ENCODE results near the gene TBC1D23.

The TBC1D23 gene

DNA sequence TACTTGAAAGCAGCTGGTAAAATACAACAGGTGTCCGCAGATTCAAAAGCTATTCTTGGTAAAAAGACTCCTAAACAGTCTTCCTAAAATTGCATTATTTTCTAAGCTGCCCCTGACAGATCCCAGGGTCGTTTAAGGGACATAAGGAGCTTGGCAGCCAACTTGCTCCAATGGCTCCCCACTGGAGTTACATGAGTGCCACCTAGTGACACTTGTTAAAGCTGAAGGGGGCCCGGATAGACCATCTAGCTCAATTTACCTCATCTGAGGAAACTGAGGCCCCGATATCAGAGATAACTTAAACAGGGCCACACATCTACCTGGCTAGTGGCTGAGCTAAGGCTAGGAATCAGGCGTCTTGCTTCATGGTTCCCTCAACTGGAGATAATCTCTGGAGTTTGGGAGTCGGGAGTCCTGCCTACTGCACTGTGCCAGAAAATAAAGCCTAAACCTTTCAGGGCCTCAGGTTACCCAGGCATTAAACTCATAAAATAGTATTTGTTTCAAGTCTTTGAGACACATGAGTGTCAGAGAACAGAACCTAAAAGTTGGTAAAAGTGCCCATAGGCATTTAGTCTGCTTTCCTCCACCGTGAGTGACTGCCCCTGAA lies 6.5 kb upstream of the TBC1D23 start:
- H3K4ac ChIP-seq (ENCODE audit: low read depth, low read length): no peak overlapping the region
- H3K9me3 ChIP-seq (ENCODE audit: insufficient read depth, low read depth, low read length): no peaks in the 10 kb centered on the region
- DNase-seq: peak; percentile 25 to 64
- H4K12ac ChIP-seq (ENCODE audit: low read depth, low read length): no peak overlapping the region
- no peaks in the 10 kb centered on the region for H3K4me1 ChIP-seq (ENCODE audit: control insufficient read depth in 1 of 2, insufficient read depth in 2 of 2, low read length in 2 of 2)
- no peak overlapping the region for H3K9ac ChIP-seq (ENCODE audit: low read length)
- H4K91ac ChIP-seq (ENCODE audit: low read depth, low read length): no peak overlapping the region
- no CpG with 5 or more reads among the region's 7 CpGs for WGBS (ENCODE audit: extremely low coverage, insufficient coverage, insufficient read length)
- no peaks in the 10 kb centered on the region for H3K79me2 ChIP-seq (ENCODE audit: control insufficient read depth, insufficient read depth, low read length, poor library complexity)
- no peak overlapping the region for H3K4me2 ChIP-seq (ENCODE audit: low read length)
- H4K8ac ChIP-seq (ENCODE audit: low read depth, low read length): no peak overlapping the region
- H2BK5ac ChIP-seq (ENCODE audit: low read depth, low read length, poor library complexity): no peak overlapping the region
- H3K36me3 ChIP-seq (ENCODE audit: control insufficient read depth in 1 of 2, insufficient read depth in 2 of 2, low read length in 2 of 2): no peaks in the 10 kb centered on the region
- no peaks in the 10 kb centered on the region for H3K27me3 ChIP-seq (ENCODE audit: insufficient read depth, low read length)
- no peak overlapping the region for H2AFZ ChIP-seq (ENCODE audit: insufficient read depth, low read length, poor library complexity)
- no peak overlapping the region for H2AK5ac ChIP-seq (ENCODE audit: low read length)
- no peak overlapping the region for H2BK120ac ChIP-seq (ENCODE audit: insufficient read depth, low read length, poor library complexity)
- H3K14ac ChIP-seq (ENCODE audit: low read length): no peak overlapping the region
- no peak overlapping the region for H3K23ac ChIP-seq (ENCODE audit: low read length)
- no peak overlapping the region for H3K4me3 ChIP-seq (ENCODE audit: low read depth, low read length)
- no peak overlapping the region for H3K27ac ChIP-seq (ENCODE audit: low read depth, low read length)
- H2BK12ac ChIP-seq (ENCODE audit: low read length): no peak overlapping the region
- H3K79me1 ChIP-seq (ENCODE audit: low read length): no peaks in the 10 kb centered on the region
- H3K18ac ChIP-seq (ENCODE audit: low read length): no peak overlapping the region

DNA sequence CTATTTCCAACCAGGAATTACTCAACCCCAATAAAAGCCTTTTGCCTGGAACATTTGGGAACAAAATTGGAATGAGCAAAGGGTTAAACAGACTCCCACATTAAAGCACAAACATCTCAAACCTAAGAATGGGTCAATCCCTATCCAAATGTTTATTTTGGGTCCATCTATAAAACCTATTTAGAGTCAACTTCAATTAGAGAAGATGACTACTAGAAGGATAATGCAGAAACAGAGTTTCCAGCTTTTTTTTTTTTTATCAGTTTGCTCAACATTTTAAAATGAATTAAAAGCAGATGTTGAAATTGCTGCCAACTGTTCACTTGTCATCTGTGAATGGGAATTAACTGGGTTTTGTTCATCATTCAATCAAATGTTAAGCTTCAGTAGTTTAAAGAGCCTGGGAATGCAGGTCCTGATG lies 4.1 kb upstream of the TBC1D23 start:
- Histone ChIP-seq H3K79me1 (ENCODE audit: low read length) (peaks cover 6% of the 10 kb centered on the region), H2BK120ac (ENCODE audit: insufficient read depth, low read length, poor library complexity) (no peak overlapping the region), H2BK12ac (ENCODE audit: low read length) (no peak overlapping the region)

DNA sequence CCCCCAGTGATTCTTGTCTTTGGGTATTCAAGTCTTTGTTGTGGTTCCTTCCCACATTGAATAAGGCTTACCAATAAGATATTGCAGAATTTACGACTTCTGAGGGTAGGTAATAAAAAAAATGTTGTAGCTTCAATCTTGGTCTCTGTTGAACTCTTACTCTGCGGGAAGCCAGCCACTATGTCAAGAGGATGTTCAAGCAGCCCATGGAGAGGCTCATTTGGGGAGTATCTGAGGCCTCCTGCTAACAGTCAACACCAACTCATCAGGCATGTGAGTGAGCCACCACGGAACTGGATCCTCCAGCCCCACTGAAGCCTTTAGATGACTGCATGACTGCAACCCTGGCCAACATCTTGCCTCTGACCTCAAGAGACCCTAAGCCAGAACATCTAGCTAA lies 3.2 kb upstream of the TBC1D23 start:
- Histone ChIP-seq H3K14ac (ENCODE audit: low read length) (no peak overlapping the region), H3K79me2 (ENCODE audit: control insufficient read depth, insufficient read depth, low read length, poor library complexity) (peaks cover 4% of the 10 kb centered on the region), H3K4me3 (ENCODE audit: low read depth, low read length) (no peak overlapping the region), H4K12ac (ENCODE audit: low read depth, low read length) (no peak overlapping the region), H3K9me3 (ENCODE audit: insufficient read depth, low read depth, low read length) (no peaks in the 10 kb centered on the region), H3K79me1 (ENCODE audit: low read length) (peaks cover 6% of the 10 kb centered on the region), H3K4ac (ENCODE audit: low read depth, low read length) (no peak overlapping the region), H2BK120ac (ENCODE audit: insufficient read depth, low read length, poor library complexity) (no peak overlapping the region), H4K91ac (ENCODE audit: low read depth, low read length) (no peak overlapping the region), H2AK5ac (ENCODE audit: low read length) (no peak overlapping the region), H3K27me3 (ENCODE audit: insufficient read depth, low read length) (no peaks in the 10 kb centered on the region), H3K23ac (ENCODE audit: low read length) (no peak overlapping the region), H3K27ac (ENCODE audit: low read depth, low read length) (no peak overlapping the region), H2BK12ac (ENCODE audit: low read length) (no peak overlapping the region), H3K4me1 (ENCODE audit: control insufficient read depth in 1 of 2, insufficient read depth in 2 of 2, low read length in 2 of 2) (peaks cover 0 to 5% of the 10 kb centered on the region in 2 experiments), H3K36me3 (ENCODE audit: control insufficient read depth in 1 of 2, insufficient read depth in 2 of 2, low read length in 2 of 2) (no peaks in the 10 kb centered on the region), H2AFZ (ENCODE audit: insufficient read depth, low read length, poor library complexity) (no peak overlapping the region), H2BK5ac (ENCODE audit: low read depth, low read length, poor library complexity) (no peak overlapping the region), H3K4me2 (ENCODE audit: low read length) (no peak overlapping the region), H4K8ac (ENCODE audit: low read depth, low read length) (no peak overlapping the region), H3K18ac (ENCODE audit: low read length) (no peak overlapping the region), H3K9ac (ENCODE audit: low read length) (no peak overlapping the region)
- DNase-seq: no peak
- WGBS (ENCODE audit: extremely low coverage, insufficient coverage, insufficient read length): no CpG with 5 or more reads among the region's 3 CpGs

More for the DNA sequence above, 4.1 kb upstream of the TBC1D23 start:
- H3K27ac ChIP-seq (ENCODE audit: low read depth, low read length): no peak overlapping the region
- H4K12ac ChIP-seq (ENCODE audit: low read depth, low read length): no peak overlapping the region
- no peaks in the 10 kb centered on the region for H3K36me3 ChIP-seq (ENCODE audit: control insufficient read depth in 1 of 2, insufficient read depth in 2 of 2, low read length in 2 of 2)
- H3K4me3 ChIP-seq (ENCODE audit: low read depth, low read length): no peak overlapping the region
- no peak overlapping the region for H3K23ac ChIP-seq (ENCODE audit: low read length)
- H3K27me3 ChIP-seq (ENCODE audit: insufficient read depth, low read length): no peaks in the 10 kb centered on the region
- no peak overlapping the region for H2AFZ ChIP-seq (ENCODE audit: insufficient read depth, low read length, poor library complexity)
- no peak overlapping the region for H4K8ac ChIP-seq (ENCODE audit: low read depth, low read length)
- DNase-seq: no peak
- no peak overlapping the region for H2AK5ac ChIP-seq (ENCODE audit: low read length)
- no peak overlapping the region for H3K4ac ChIP-seq (ENCODE audit: low read depth, low read length)
- peaks cover 0 to 4% of the 10 kb centered on the region in 2 experiments for H3K4me1 ChIP-seq (ENCODE audit: control insufficient read depth in 1 of 2, insufficient read depth in 2 of 2, low read length in 2 of 2)
- H3K4me2 ChIP-seq (ENCODE audit: low read length): no peak overlapping the region
- H3K18ac ChIP-seq (ENCODE audit: low read length): no peak overlapping the region
- no peak overlapping the region for H3K14ac ChIP-seq (ENCODE audit: low read length)
- no peak overlapping the region for H3K9ac ChIP-seq (ENCODE audit: low read length)
- H3K9me3 ChIP-seq (ENCODE audit: insufficient read depth, low read depth, low read length): no peaks in the 10 kb centered on the region
- H4K91ac ChIP-seq (ENCODE audit: low read depth, low read length): no peak overlapping the region
- H2BK5ac ChIP-seq (ENCODE audit: low read depth, low read length, poor library complexity): no peak overlapping the region
- peaks cover 4% of the 10 kb centered on the region for H3K79me2 ChIP-seq (ENCODE audit: control insufficient read depth, insufficient read depth, low read length, poor library complexity)

DNA sequence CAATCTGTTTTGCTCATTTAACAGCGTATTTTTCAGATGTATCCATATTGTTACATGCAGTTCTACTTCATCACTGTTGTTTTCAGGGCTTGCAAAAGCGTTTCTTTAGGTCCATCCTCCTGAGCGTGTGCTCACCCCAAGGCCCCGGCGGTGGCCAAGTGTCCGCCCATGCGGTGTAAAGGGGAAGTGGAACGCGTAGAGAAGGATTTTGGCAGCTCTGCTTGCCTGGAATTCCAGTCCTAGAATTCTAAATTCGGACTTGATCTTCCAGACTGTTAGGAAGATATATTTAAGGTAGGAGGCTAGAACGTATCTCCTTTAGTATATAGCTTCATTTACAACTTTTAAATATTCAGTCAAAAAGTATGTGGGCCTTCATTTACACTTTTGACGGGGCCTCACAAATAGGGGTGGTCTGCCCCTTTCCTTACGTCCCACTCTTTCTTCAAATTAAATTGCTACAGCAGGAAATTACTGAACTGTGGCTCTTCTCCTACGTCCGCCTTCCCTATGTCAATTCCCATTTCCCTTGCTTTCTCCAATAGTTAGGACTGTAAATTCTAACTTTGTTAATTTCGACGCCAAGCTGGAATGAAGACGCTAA lies 609 bp upstream of the TBC1D23 start:
- no peak overlapping the region for H4K91ac ChIP-seq (ENCODE audit: low read depth, low read length)
- H4K12ac ChIP-seq (ENCODE audit: low read depth, low read length): peak overlapping the region; percentile 6
- peaks cover 6% of the 10 kb centered on the region for H3K79me1 ChIP-seq (ENCODE audit: low read length)
- peak overlapping the region; percentile 73 for H3K9ac ChIP-seq (ENCODE audit: low read length)
- no peak overlapping the region for H3K4me3 ChIP-seq (ENCODE audit: low read depth, low read length)
- H3K36me3 ChIP-seq (ENCODE audit: control insufficient read depth in 1 of 2, insufficient read depth in 2 of 2, low read length in 2 of 2): no peaks in the 10 kb centered on the region
- no peak overlapping the region for H3K18ac ChIP-seq (ENCODE audit: low read length)
- H3K27me3 ChIP-seq (ENCODE audit: insufficient read depth, low read length): no peaks in the 10 kb centered on the region
- peak overlapping the region; percentile 21 for H2AFZ ChIP-seq (ENCODE audit: insufficient read depth, low read length, poor library complexity)
- peaks cover 4% of the 10 kb centered on the region for H3K79me2 ChIP-seq (ENCODE audit: control insufficient read depth, insufficient read depth, low read length, poor library complexity)
- H2BK120ac ChIP-seq (ENCODE audit: insufficient read depth, low read length, poor library complexity): no peak overlapping the region
- H3K14ac ChIP-seq (ENCODE audit: low read length): no peak overlapping the region
- no peaks in the 10 kb centered on the region for H3K9me3 ChIP-seq (ENCODE audit: insufficient read depth, low read depth, low read length)
- peak overlapping the region; percentile 63 for H3K4me2 ChIP-seq (ENCODE audit: low read length)
- H2BK12ac ChIP-seq (ENCODE audit: low read length): no peak overlapping the region
- H2AK5ac ChIP-seq (ENCODE audit: low read length): no peak overlapping the region
- peak overlapping the region; percentile 69 for H4K8ac ChIP-seq (ENCODE audit: low read depth, low read length)
- no peak overlapping the region for H3K27ac ChIP-seq (ENCODE audit: low read depth, low read length)
- peak in 1 of 2 donors; percentile 29 for DNase-seq
- H3K23ac ChIP-seq (ENCODE audit: low read length): no peak overlapping the region
- no peak overlapping the region for H2BK5ac ChIP-seq (ENCODE audit: low read depth, low read length, poor library complexity)
- no peak overlapping the region for H3K4ac ChIP-seq (ENCODE audit: low read depth, low read length)
- H3K4me1 ChIP-seq (ENCODE audit: control insufficient read depth in 1 of 2, insufficient read depth in 2 of 2, low read length in 2 of 2): peaks cover 0 to 5% of the 10 kb centered on the region in 2 experiments
- WGBS (ENCODE audit: extremely low coverage, insufficient coverage, insufficient read length): no CpG with 5 or more reads among the region's 18 CpGs

Measured in trophoblast cell (in vitro differentiated cells and primary cell).